ENCODE data around the gene TTC3.
A peak's percentile ranks its signal among the peaks of the same experiment; 100 is the strongest.

The TTC3 gene

GRCh38 chr21:37060296-37060695 lies 12.8 kb upstream of the TTC3 start:
- DNase-seq = no peak

- no peak for DNase-seq
Observed at GRCh38 chr21:37061926-37062592, 11.0 kb upstream of the TTC3 start.

- no peak for DNase-seq
Observed at GRCh38 chr21:37062593-37062935, 10.5 kb upstream of the TTC3 start.

- no peak for DNase-seq
Observed at GRCh38 chr21:37063433-37063832, 9.6 kb upstream of the TTC3 start.

- DNase-seq = no peak
Observed at GRCh38 chr21:37064841-37065240, 8.2 kb upstream of the TTC3 start.

- DNase-seq = no peak
Observed at GRCh38 chr21:37065561-37066177, 7.4 kb upstream of the TTC3 start.

GRCh38 chr21:37071561-37072273 lies 1.3 kb upstream of the TTC3 start:
- DNase-seq = no peak

- peak; percentile 83 for DNase-seq
Observed at GRCh38 chr21:37072274-37072987, 623 bp upstream of the TTC3 start.

GRCh38 chr21:37073417-37074196 lies 553 bp downstream of the TTC3 start:
- peak; percentile 71 for DNase-seq

- no peak for DNase-seq
Observed at GRCh38 chr21:37074197-37074510, 1.1 kb downstream of the TTC3 start.

- no peak for DNase-seq
Observed at GRCh38 chr21:37074546-37074945, 1.5 kb downstream of the TTC3 start.

- DNase-seq = no peak
Observed at GRCh38 chr21:37075214-37075770, 2.2 kb downstream of the TTC3 start.

- DNase-seq = no peak
Observed at GRCh38 chr21:37076087-37076850, 3.2 kb downstream of the TTC3 start.

- no peak for DNase-seq
Observed at GRCh38 chr21:37077403-37077802, 4.3 kb downstream of the TTC3 start.

- DNase-seq = no peak
Observed at GRCh38 chr21:37079211-37079824, 6.3 kb downstream of the TTC3 start.

- DNase-seq = no peak
Observed at GRCh38 chr21:37082375-37082774, 9.3 kb downstream of the TTC3 start.

GRCh38 chr21:37082856-37083528 lies 9.9 kb downstream of the TTC3 start:
- no peak for DNase-seq

- DNase-seq = no peak
Observed at GRCh38 chr21:37085726-37086125, 12.7 kb downstream of the TTC3 start.

GRCh38 chr21:37087188-37087587 lies 14.1 kb downstream of the TTC3 start:
- DNase-seq = no peak

- no peak for DNase-seq
Observed at GRCh38 chr21:37088186-37088735, 15.2 kb downstream of the TTC3 start.

- DNase-seq = no peak
Observed at GRCh38 chr21:37093977-37094376, 20.9 kb downstream of the TTC3 start.

All from CD4-positive, alpha-beta T cell treated with Interleukin-17A for 1 hour (primary cell).